ENCODE measurements around the gene GAS7.

GAS7 gene

GRCh38 chr17:10187456-10187855 lies 10.9 kb downstream of the GAS7 start:
- in situ Hi-C loops (cut with MboI; ENCODE audit: low pct_unique_long_range_greater_than_20kb, low sequenced_read_pairs, unreplicated experiment), result no loop called here
- DNase-seq (ENCODE audit: low spot score), result no peak
- TF ChIP-seq, protein P1, sequence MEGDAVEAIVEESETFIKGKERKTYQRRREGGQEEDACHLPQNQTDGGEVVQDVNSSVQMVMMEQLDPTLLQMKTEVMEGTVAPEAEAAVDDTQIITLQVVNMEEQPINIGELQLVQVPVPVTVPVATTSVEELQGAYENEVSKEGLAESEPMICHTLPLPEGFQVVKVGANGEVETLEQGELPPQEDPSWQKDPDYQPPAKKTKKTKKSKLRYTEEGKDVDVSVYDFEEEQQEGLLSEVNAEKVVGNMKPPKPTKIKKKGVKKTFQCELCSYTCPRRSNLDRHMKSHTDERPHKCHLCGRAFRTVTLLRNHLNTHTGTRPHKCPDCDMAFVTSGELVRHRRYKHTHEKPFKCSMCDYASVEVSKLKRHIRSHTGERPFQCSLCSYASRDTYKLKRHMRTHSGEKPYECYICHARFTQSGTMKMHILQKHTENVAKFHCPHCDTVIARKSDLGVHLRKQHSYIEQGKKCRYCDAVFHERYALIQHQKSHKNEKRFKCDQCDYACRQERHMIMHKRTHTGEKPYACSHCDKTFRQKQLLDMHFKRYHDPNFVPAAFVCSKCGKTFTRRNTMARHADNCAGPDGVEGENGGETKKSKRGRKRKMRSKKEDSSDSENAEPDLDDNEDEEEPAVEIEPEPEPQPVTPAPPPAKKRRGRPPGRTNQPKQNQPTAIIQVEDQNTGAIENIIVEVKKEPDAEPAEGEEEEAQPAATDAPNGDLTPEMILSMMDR (IDR thresholded peaks at IDR 0.05; ENCODE audit: extremely low read depth, insufficient read depth, missing control alignments), result no peak

DNA sequence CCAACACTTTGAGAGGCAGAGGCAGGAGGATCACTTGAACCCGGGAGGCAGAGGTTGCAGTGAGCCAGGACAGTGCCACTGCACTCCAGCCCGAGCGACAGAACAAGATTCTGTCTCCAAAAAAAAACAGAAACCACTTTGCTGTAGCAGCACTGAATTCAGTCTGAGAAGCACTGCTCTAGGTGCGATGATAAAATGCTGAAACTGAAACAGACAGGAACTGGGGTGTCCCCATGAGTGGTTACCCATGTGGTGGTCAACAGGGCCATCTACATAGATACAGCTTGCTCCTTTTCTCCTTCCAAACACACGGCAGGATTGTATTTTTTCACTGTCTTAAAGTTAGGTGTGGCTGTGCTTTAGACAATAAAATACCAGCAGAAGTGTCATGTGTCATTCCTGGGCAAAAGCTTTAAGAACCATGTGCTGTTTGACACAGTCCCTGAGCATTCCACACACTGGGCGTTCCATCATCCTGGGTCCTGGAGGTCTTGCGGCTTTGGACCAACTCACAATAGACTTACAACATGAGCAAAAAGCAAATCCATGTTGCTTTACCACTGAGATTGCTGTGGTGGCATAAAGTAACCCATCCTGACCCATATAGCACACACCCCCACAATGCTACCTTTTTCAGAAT lies 11.5 kb downstream of the GAS7 start:
- TF ChIP-seq, protein P1 (IDR thresholded peaks at IDR 0.05; ENCODE audit: extremely low read depth, insufficient read depth, missing control alignments), result no peak
- in situ Hi-C loops (cut with MboI; ENCODE audit: low pct_unique_long_range_greater_than_20kb, low sequenced_read_pairs, unreplicated experiment), result no loop called here
- peak; percentile 55 for DNase-seq (ENCODE audit: low spot score)

GRCh38 chr17:10183931-10184930 lies 14.2 kb downstream of the GAS7 start:
- in situ Hi-C loops (cut with MboI; ENCODE audit: low pct_unique_long_range_greater_than_20kb, low sequenced_read_pairs, unreplicated experiment), result no loop called here
- TF ChIP-seq, protein P1 (IDR thresholded peaks at IDR 0.05; ENCODE audit: extremely low read depth, insufficient read depth, missing control alignments), result no peak
- no peak for DNase-seq (ENCODE audit: low spot score)

DNA sequence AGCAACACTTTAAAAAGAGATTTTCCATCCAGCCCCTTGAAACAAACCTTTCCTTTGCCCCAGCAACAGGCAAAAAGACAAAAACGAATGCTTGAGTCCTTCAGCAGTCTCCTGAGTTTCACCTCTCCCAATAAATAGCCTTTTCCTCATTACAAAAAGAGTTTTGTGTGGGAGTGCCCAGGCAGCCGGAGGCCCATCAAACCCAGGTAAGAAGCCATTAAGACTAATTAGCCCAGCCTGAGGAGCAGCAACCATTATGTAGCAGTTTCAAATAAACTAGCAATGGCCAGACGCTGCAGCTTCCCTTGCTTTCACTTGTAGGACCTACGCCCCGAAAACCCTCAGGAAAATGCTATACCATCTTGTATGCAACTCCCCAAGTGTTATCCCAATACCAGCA lies 15.6 kb downstream of the GAS7 start:
- no peak for DNase-seq (ENCODE audit: low spot score)
- in situ Hi-C loops (cut with MboI; ENCODE audit: low pct_unique_long_range_greater_than_20kb, low sequenced_read_pairs, unreplicated experiment), result no loop called here
- TF ChIP-seq, protein P1 (IDR thresholded peaks at IDR 0.05; ENCODE audit: extremely low read depth, insufficient read depth, missing control alignments), result no peak

GRCh38 chr17:10178506-10178991 lies 19.9 kb downstream of the GAS7 start:
- in situ Hi-C loops (cut with MboI; ENCODE audit: low pct_unique_long_range_greater_than_20kb, low sequenced_read_pairs, unreplicated experiment), result no loop called here
- DNase-seq (ENCODE audit: low spot score), result no peak

GRCh38 chr17:10177913-10178505 lies 20.4 kb downstream of the GAS7 start:
- in situ Hi-C loops (cut with MboI; ENCODE audit: low pct_unique_long_range_greater_than_20kb, low sequenced_read_pairs, unreplicated experiment), result no loop called here

More at GRCh38 chr17:10178506-10178991, 19.9 kb downstream of the GAS7 start:
- TF ChIP-seq, protein P1 (IDR thresholded peaks at IDR 0.05; ENCODE audit: extremely low read depth, insufficient read depth, missing control alignments), result no peak

More at GRCh38 chr17:10177913-10178505, 20.4 kb downstream of the GAS7 start:
- TF ChIP-seq, protein P1 (IDR thresholded peaks at IDR 0.05; ENCODE audit: extremely low read depth, insufficient read depth, missing control alignments), result no peak
- no peak for DNase-seq (ENCODE audit: low spot score)

Measured in GM13977 (cell line).